ENCODE measurements around the gene NPFFR1. TPM values are rescaled to one million over a fixed set of nuclear protein-coding genes. Genes with fewer than 3 reads are reported as not detected.
A peak's percentile ranks its signal among the peaks of the same experiment; 100 is the strongest.

Gene NPFFR1
- total RNA-seq, 4 donors from 2014 or later: 0.08 to 0.53 (median 0.23) TPM

- H3K4me1 ChIP-seq: peaks cover 7% of the 10 kb centered on the region
- no peak overlapping the region for H3K27ac ChIP-seq
- H3K4me3 ChIP-seq: no peak overlapping the region
- H3K36me3 ChIP-seq: no peaks in the 10 kb centered on the region
- DNase-seq (ENCODE audit: low spot score in 2 of 2): peak in 1 of 2 donors; percentile 5
- no peaks in the 10 kb centered on the region for H3K9me3 ChIP-seq
- WGBS: 93% methylated on average over 6 of the region's 6 CpGs
- TF ChIP-seq POLR2AphosphoS5 (IDR thresholded peaks at IDR 0.05) (no peak), EP300 (IDR thresholded peaks at IDR 0.05) (no peak), CTCF (IDR thresholded peaks at IDR 0.05) (no peak), POLR2A (IDR thresholded peaks at IDR 0.05) (no peak)
- peaks cover 46% of the 10 kb centered on the region for H3K27me3 ChIP-seq
Observed at GRCh38 chr10:70286616-70287015, 2.8 kb upstream of the NPFFR1 start.

GRCh38 chr10:70285476-70285831, 1.6 kb upstream of the NPFFR1 start:
- Histone ChIP-seq H3K9me3 (no peaks in the 10 kb centered on the region), H3K27ac (no peak overlapping the region), H3K4me3 (no peak overlapping the region), H3K27me3 (peaks cover 46% of the 10 kb centered on the region), H3K4me1 (peaks cover 7% of the 10 kb centered on the region), H3K36me3 (no peaks in the 10 kb centered on the region)
- no peak for DNase-seq (ENCODE audit: low spot score in 2 of 2)
- TF ChIP-seq POLR2A (IDR thresholded peaks at IDR 0.05) (no peak), EP300 (IDR thresholded peaks at IDR 0.05) (no peak), CTCF (IDR thresholded peaks at IDR 0.05) (no peak), POLR2AphosphoS5 (IDR thresholded peaks at IDR 0.05) (no peak)
- 94% methylated on average over 2 of the region's 2 CpGs for WGBS

GRCh38 chr10:70284542-70285475, 1.0 kb upstream of the NPFFR1 start:
- peaks cover 7% of the 10 kb centered on the region for H3K4me1 ChIP-seq
- H3K4me3 ChIP-seq: no peak overlapping the region
- peak in 1 of 2 donors; percentile 19 for DNase-seq (ENCODE audit: low spot score in 2 of 2)
- no peaks in the 10 kb centered on the region for H3K36me3 ChIP-seq
- WGBS: 58% methylated on average over 4 of the region's 4 CpGs
- no peak overlapping the region for H3K27ac ChIP-seq
- H3K9me3 ChIP-seq: no peaks in the 10 kb centered on the region
- TF ChIP-seq CTCF (IDR thresholded peaks at IDR 0.05) (no peak), EP300 (IDR thresholded peaks at IDR 0.05) (no peak), POLR2AphosphoS5 (IDR thresholded peaks at IDR 0.05) (no peak), POLR2A (IDR thresholded peaks at IDR 0.05) (no peak)
- peaks cover 46% of the 10 kb centered on the region for H3K27me3 ChIP-seq

- no peak overlapping the region for H3K4me3 ChIP-seq
- H3K27me3 ChIP-seq: peaks cover 46% of the 10 kb centered on the region
- peaks cover 7% of the 10 kb centered on the region for H3K4me1 ChIP-seq
- DNase-seq (ENCODE audit: low spot score in 2 of 2): no peak
- no peaks in the 10 kb centered on the region for H3K36me3 ChIP-seq
- H3K9me3 ChIP-seq: no peaks in the 10 kb centered on the region
- TF ChIP-seq EP300 (IDR thresholded peaks at IDR 0.05) (no peak), POLR2AphosphoS5 (IDR thresholded peaks at IDR 0.05) (no peak), POLR2A (IDR thresholded peaks at IDR 0.05) (no peak)
- 78% methylated on average over 1 of the region's 1 CpG for WGBS
- H3K27ac ChIP-seq: no peak overlapping the region
Observed at GRCh38 chr10:70283071-70283444, 746 bp downstream of the NPFFR1 start.

- Histone ChIP-seq H3K4me3 (no peak overlapping the region), H3K27me3 (peaks cover 33% of the 10 kb centered on the region), H3K36me3 (no peaks in the 10 kb centered on the region), H3K27ac (no peak overlapping the region), H3K9me3 (no peaks in the 10 kb centered on the region), H3K4me1 (peaks cover 7% of the 10 kb centered on the region)
- no peak for TF ChIP-seq CTCF (IDR thresholded peaks at IDR 0.05)
- no peak for TF ChIP-seq EP300 (IDR thresholded peaks at IDR 0.05)
- no peak for TF ChIP-seq POLR2AphosphoS5 (IDR thresholded peaks at IDR 0.05)
- no peak for TF ChIP-seq POLR2A (IDR thresholded peaks at IDR 0.05)
- 45% methylated on average over 1 of the region's 1 CpG for WGBS
- no peak for DNase-seq (ENCODE audit: low spot score in 2 of 2)
Observed at GRCh38 chr10:70281609-70282008, 2.2 kb downstream of the NPFFR1 start.

All from suprapubic skin (tissue), 4 donors.